Keratinocyte (primary cell): ENCODE results near the gene EXT2. TPM values are rescaled to one million over a fixed set of nuclear protein-coding genes. Genes with fewer than 3 reads are reported as not detected.

Source experiments
- DNase-seq: peaks from one replicate; pipeline ENCODE4 v3.0.0-alpha.2; 2011; ENCODE audit warnings: low read depth, missing footprints, low spot score
- FAIRE-seq: peaks from 2 replicates; lab custom pipeline; 2011; peaks lifted over from hg19 to GRCh38; lab: Jason Lieb, UNC
- H2AFZ ChIP-seq: 2 replicates; pipeline ENCODE4 v1.6.0; 2012; ENCODE audit warnings: low read length, control low read depth, inconsistent platforms; ENCODE audit not compliant: control insufficient read depth
- H3K27ac ChIP-seq: 2 replicates; pipeline ENCODE4 v1.5.1; 2011; ENCODE audit warnings: low read length; ENCODE audit not compliant: control insufficient read depth, insufficient read depth
- H3K27me3 ChIP-seq: 3 replicates; pipeline ENCODE4 v1.6.0; 2011; ENCODE audit warnings: low read length; ENCODE audit not compliant: control insufficient read depth, insufficient read depth; ENCODE audit errors: extremely low read depth
- H3K36me3 ChIP-seq, 2 experiments: 2 replicates in 1 of 2; 3 replicates in 1 of 2; pipeline ENCODE4 v1.5.1; 2011; ENCODE audit warnings: low read length in 2 of 2, mild to moderate bottlenecking in 1 of 2; ENCODE audit not compliant: control insufficient read depth in 2 of 2, insufficient read depth in 2 of 2; ENCODE audit errors: extremely low read depth in 1 of 2
- H3K4me1 ChIP-seq: 3 replicates; pipeline ENCODE4 v1.5.1; 2011; ENCODE audit warnings: low read length; ENCODE audit not compliant: control insufficient read depth, insufficient read depth; ENCODE audit errors: extremely low read depth
- H3K4me2 ChIP-seq: 3 replicates; pipeline ENCODE4 v1.6.0; 2011; ENCODE audit warnings: low read depth, low read length; ENCODE audit not compliant: control insufficient read depth, insufficient read depth; ENCODE audit errors: extremely low read depth
- H3K4me3 ChIP-seq, 3 experiments: fragments of 200-600 bp in 1 of 3; sonication (generic) in 1 of 3; 2 replicates in 2 of 3; 3 replicates in 1 of 3; pipeline ENCODE4 v1.5.1; 2011 to 2016; ENCODE audit warnings: low read length in 3 of 3, mild to moderate bottlenecking in 3 of 3, control low read depth in 2 of 3, inconsistent platforms in 1 of 3, low read depth in 1 of 3, mixed read lengths in 1 of 3, mixed run types in 1 of 3, moderate library complexity in 1 of 3; ENCODE audit not compliant: control insufficient read depth in 2 of 3, insufficient read depth in 2 of 3; ENCODE audit errors: extremely low read depth in 1 of 3
- H3K79me2 ChIP-seq: 2 replicates; pipeline ENCODE4 v1.6.0; 2012; ENCODE audit warnings: low read length; ENCODE audit not compliant: control insufficient read depth, insufficient read depth
- H3K9ac ChIP-seq: 3 replicates; pipeline ENCODE4 v1.6.0; 2011; ENCODE audit warnings: low read length; ENCODE audit not compliant: control insufficient read depth, insufficient read depth; ENCODE audit errors: extremely low read depth
- H3K9me1 ChIP-seq: 3 replicates; pipeline ENCODE4 v1.6.0; 2011; ENCODE audit warnings: low read length; ENCODE audit not compliant: control insufficient read depth, insufficient read depth; ENCODE audit errors: extremely low read depth
- H3K9me3 ChIP-seq: 2 replicates; pipeline ENCODE4 v1.5.1; 2012; ENCODE audit warnings: low read depth, low read length; ENCODE audit not compliant: control insufficient read depth
- H4K20me1 ChIP-seq: 3 replicates; pipeline ENCODE4 v1.6.0; 2011; ENCODE audit warnings: low read length; ENCODE audit not compliant: control insufficient read depth, insufficient read depth; ENCODE audit errors: extremely low read depth
- EZH2 ChIP-seq: IDR thresholded peaks from one replicate; pipeline ENCODE4 v1.6.1; 2012; ENCODE audit warnings: inconsistent platforms, mild to moderate bottlenecking, low read length, moderate library complexity
- dilution Hi-C: fragments of 300-500 bp; cut with MboI; formaldehyde crosslinking; loops from one replicate; pipeline ENCODE4 v1.7.0; 2020; ENCODE audit warnings: low sequenced_read_pairs; ENCODE audit not compliant: extremely low pct_ligation_motif_present
- polyA plus RNA-seq, 5 experiments: library from polyadenylated mRNA; depleted of rRNA in 3 of 5; stranded (reverse) in 3 of 5; stranded (forward) in 1 of 5; unstranded in 1 of 5; fragments of >200 nt; gene quantifications; 1 replicate in 1 of 5; 2 replicates in 3 of 5; 3 replicates in 1 of 5; pipeline versions ENCODE4 v1.2.1 to v1.2.3, GENCODE V29; 2011 to 2012; ENCODE audit warnings: missing spikeins in 2 of 5, low read depth in 1 of 5, low replicate concordance in 1 of 5
- TF ChIP-seq, protein P1 (sequence below), 3 experiments: IDR thresholded peaks in 1 of 3; conservative IDR thresholded peaks in 1 of 3; optimal IDR thresholded peaks in 1 of 3; 2 replicates in 2 of 3; 3 replicates in 1 of 3; pipeline versions ENCODE3 to v1.5.1; 2011; ENCODE audit warnings: low read length in 3 of 3, mild to moderate bottlenecking in 3 of 3, moderate library complexity in 2 of 3, control low read depth in 1 of 3, inconsistent platforms in 1 of 3; ENCODE audit not compliant: insufficient read depth in 2 of 3; ENCODE audit errors: extremely low read depth in 1 of 3

Gene EXT2
- polyA plus RNA-seq, 1 donor (not counting 4 experiments of a cell fraction or from before 2014, with no cell fraction given) = 148 TPM

DNA sequence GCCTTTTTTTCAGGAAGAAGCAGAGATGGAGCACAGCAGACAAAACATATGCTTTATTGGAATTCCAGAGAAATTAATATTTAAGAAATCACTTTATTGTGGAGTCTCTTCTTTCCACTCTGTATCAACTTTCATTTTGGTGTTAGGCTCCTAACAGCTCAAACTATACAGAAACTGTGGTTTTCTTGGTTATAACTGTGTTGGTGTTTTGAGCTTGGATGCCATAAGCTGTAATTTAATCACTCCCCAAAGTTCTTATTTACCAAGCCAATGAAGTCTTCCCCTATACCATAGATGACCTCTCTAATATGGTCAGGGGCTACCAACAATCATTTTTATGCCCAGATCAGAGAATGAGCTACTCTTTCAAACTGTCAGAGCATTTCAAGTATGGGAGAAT lies 90.0 kb downstream of the EXT2 start:
- dilution Hi-C loops = no loop called here
- DNase-seq (no peak), FAIRE-seq (no peak)
- Histone ChIP-seq H3K4me1 (no peaks in the 10 kb centered on the region), H2AFZ (no peak overlapping the region), H3K4me3 (no peak overlapping the region), H3K9me1 (no peaks in the 10 kb centered on the region), H3K9ac (no peak overlapping the region), H3K27ac (no peak overlapping the region), H3K4me2 (no peak overlapping the region), H3K9me3 (peaks cover 5% of the 10 kb centered on the region), H3K36me3 (peaks cover 2 to 7% of the 10 kb centered on the region in 2 experiments), H3K79me2 (peaks cover 5% of the 10 kb centered on the region), H4K20me1 (no peaks in the 10 kb centered on the region), H3K27me3 (no peaks in the 10 kb centered on the region)
- TF ChIP-seq, protein P1, sequence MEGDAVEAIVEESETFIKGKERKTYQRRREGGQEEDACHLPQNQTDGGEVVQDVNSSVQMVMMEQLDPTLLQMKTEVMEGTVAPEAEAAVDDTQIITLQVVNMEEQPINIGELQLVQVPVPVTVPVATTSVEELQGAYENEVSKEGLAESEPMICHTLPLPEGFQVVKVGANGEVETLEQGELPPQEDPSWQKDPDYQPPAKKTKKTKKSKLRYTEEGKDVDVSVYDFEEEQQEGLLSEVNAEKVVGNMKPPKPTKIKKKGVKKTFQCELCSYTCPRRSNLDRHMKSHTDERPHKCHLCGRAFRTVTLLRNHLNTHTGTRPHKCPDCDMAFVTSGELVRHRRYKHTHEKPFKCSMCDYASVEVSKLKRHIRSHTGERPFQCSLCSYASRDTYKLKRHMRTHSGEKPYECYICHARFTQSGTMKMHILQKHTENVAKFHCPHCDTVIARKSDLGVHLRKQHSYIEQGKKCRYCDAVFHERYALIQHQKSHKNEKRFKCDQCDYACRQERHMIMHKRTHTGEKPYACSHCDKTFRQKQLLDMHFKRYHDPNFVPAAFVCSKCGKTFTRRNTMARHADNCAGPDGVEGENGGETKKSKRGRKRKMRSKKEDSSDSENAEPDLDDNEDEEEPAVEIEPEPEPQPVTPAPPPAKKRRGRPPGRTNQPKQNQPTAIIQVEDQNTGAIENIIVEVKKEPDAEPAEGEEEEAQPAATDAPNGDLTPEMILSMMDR (optimal IDR thresholded peaks at IDR 0.05 in 1 of 3, IDR thresholded peaks at IDR 0.05 in 1 of 3, conservative IDR thresholded peaks at IDR 0.05 in 1 of 3; ENCODE audit: extremely low read depth in 1 of 3, insufficient read depth in 2 of 3, low read length in 3 of 3) = no peak
- no peak for TF ChIP-seq EZH2

DNA sequence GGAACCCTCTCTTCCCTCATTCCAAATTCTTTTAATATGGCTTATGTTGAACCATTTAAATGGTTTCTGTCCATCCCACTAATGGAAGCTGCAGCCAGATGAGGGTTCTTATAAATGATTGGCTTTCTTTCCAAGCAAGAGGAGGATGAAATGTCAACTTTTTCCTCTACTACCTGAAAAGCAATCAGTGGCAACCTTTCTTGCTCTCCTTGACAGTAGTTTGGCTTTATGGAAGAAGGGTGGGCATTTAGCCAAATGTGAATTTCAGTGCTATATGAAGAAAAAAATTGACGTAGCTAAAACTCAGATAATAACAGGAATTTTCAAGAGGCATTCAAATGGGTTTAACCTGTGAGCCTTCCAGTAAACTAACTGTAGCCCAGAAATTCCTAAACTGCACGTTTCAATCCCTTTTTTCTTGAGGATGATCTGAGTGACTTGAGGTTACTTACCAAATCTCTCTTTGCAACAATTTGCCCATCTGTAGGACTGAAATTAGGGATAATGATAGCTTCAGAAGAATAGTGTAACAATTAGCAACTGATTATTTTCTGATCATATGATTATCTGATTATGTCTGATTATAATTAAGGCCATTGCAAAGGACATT lies 90.9 kb downstream of the EXT2 start:
- Histone ChIP-seq H3K36me3 (peaks cover 2 to 7% of the 10 kb centered on the region in 2 experiments), H4K20me1 (peaks cover 1% of the 10 kb centered on the region), H3K9me3 (peaks cover 5% of the 10 kb centered on the region), H3K9me1 (no peaks in the 10 kb centered on the region), H3K4me3 (no peak overlapping the region), H3K79me2 (peaks cover 4% of the 10 kb centered on the region), H3K4me1 (peaks cover 5% of the 10 kb centered on the region), H3K4me2 (no peak overlapping the region), H3K27me3 (no peaks in the 10 kb centered on the region), H2AFZ (no peak overlapping the region), H3K9ac (no peak overlapping the region), H3K27ac (no peak overlapping the region)
- dilution Hi-C loops = no loop called here
- no peak for TF ChIP-seq EZH2
- TF ChIP-seq, protein P1 (optimal IDR thresholded peaks at IDR 0.05 in 1 of 3, IDR thresholded peaks at IDR 0.05 in 1 of 3, conservative IDR thresholded peaks at IDR 0.05 in 1 of 3; ENCODE audit: extremely low read depth in 1 of 3, insufficient read depth in 2 of 3, low read length in 3 of 3) = no peak
- DNase-seq (no peak), FAIRE-seq (no peak)
